Left ventricle myocardium inferior (tissue), 1 donor: ENCODE measurements around the gene ABCA8. TPM values are rescaled to one million over a fixed set of nuclear protein-coding genes. Genes with fewer than 3 reads are reported as not detected.

Experiments used
- DNase-seq: peaks from one replicate; pipeline ENCODE4 v3.0.0-alpha.2; 2020
- H3K27ac ChIP-seq: fragments of 200-600 bp; replicated peaks from 2 replicates; pipeline ENCODE4 v1.8.0; 2021
- H3K27me3 ChIP-seq: fragments of 200-600 bp; 2 replicates; pipeline ENCODE4 v1.8.0; 2021; ENCODE audit warnings: low read depth
- H3K36me3 ChIP-seq: fragments of 200-600 bp; 2 replicates; pipeline ENCODE4 v1.8.0; 2021
- H3K4me1 ChIP-seq: fragments of 200-600 bp; 2 replicates; pipeline ENCODE4 v1.8.0; 2021
- H3K4me3 ChIP-seq: fragments of 200-600 bp; 2 replicates; pipeline ENCODE4 v1.8.0; 2021; ENCODE audit warnings: mild to moderate bottlenecking, moderate library complexity
- H3K9me3 ChIP-seq: fragments of 200-600 bp; replicated peaks from 2 replicates; pipeline ENCODE4 v1.8.0; 2021
- intact Hi-C: fragments of 100-400 bp; cut with micrococcal nuclease; formaldehyde crosslinking; loops from one replicate; pipeline ENCODE4 v1.11.0; 2022
- total RNA-seq: library from RNA; stranded (reverse); fragmentation: NEBNext Ultra II Directional; extraction: Animal tissue kit (Norgen Biotek cat#: 25700); gene quantifications from one replicate; pipeline ENCODE4 v1.2.1, GENCODE V29; 2021
- TF ChIP-seq, protein P1 (sequence below): fragments of 200-600 bp; IDR thresholded peaks from 2 replicates; pipeline ENCODE4 v1.8.0; 2021; ENCODE audit warnings: antibody characterized with exemption, mild to moderate bottlenecking, borderline replicate concordance
- donor health status: DM: no; HTN: yes; CAD: no; lungs with severe emphysema.

The ABCA8 gene
- total RNA-seq, 1 donor from 2014 or later: 35.5 TPM

- DNase-seq: no peak
- TF ChIP-seq, protein P1, sequence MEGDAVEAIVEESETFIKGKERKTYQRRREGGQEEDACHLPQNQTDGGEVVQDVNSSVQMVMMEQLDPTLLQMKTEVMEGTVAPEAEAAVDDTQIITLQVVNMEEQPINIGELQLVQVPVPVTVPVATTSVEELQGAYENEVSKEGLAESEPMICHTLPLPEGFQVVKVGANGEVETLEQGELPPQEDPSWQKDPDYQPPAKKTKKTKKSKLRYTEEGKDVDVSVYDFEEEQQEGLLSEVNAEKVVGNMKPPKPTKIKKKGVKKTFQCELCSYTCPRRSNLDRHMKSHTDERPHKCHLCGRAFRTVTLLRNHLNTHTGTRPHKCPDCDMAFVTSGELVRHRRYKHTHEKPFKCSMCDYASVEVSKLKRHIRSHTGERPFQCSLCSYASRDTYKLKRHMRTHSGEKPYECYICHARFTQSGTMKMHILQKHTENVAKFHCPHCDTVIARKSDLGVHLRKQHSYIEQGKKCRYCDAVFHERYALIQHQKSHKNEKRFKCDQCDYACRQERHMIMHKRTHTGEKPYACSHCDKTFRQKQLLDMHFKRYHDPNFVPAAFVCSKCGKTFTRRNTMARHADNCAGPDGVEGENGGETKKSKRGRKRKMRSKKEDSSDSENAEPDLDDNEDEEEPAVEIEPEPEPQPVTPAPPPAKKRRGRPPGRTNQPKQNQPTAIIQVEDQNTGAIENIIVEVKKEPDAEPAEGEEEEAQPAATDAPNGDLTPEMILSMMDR: no peak
- Histone ChIP-seq H3K9me3 (peaks cover 8% of the 10 kb centered on the region), H3K4me1 (peaks cover 22% of the 10 kb centered on the region), H3K27ac (no peak overlapping the region), H3K36me3 (peaks cover 32% of the 10 kb centered on the region), H3K27me3 (no peaks in the 10 kb centered on the region), H3K4me3 (no peak overlapping the region)
- intact Hi-C loops: no loop called here
Observed at GRCh38 chr17:68943123-68943811, 11.9 kb downstream of the ABCA8 start.

GRCh38 chr17:68942389-68942788 lies 12.8 kb downstream of the ABCA8 start:
- Histone ChIP-seq H3K36me3 (peaks cover 25% of the 10 kb centered on the region), H3K27ac (no peak overlapping the region), H3K4me3 (no peak overlapping the region), H3K4me1 (peaks cover 22% of the 10 kb centered on the region), H3K9me3 (peaks cover 3% of the 10 kb centered on the region), H3K27me3 (no peaks in the 10 kb centered on the region)
- TF ChIP-seq, protein P1: no peak
- DNase-seq: no peak
- intact Hi-C loops: no loop called here

GRCh38 chr17:68941761-68942160 lies 13.4 kb downstream of the ABCA8 start:
- Histone ChIP-seq H3K4me1 (peaks cover 22% of the 10 kb centered on the region), H3K27me3 (no peaks in the 10 kb centered on the region), H3K4me3 (no peak overlapping the region), H3K9me3 (peaks cover 3% of the 10 kb centered on the region), H3K36me3 (peaks cover 31% of the 10 kb centered on the region), H3K27ac (no peak overlapping the region)
- TF ChIP-seq, protein P1: no peak
- no peak for DNase-seq
- intact Hi-C loops: no loop called here

DNA sequence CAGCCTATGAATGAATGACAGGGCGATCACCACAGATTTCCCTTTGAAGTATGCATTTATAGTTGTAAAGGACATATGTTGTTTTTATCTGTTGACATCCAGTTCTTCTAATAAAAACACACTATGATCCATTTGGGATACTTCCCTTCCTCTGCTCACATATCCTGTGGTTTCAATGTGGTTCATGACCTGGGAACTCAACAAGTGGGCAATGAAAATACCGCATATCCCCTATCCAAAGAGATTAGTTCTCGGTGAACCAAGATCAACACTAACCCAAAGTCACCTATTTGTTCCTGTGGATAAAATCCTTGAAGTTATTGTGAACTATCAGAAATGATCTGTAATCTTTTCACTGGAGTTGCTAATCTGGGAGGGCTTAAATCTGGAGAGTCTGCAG lies 16.0 kb downstream of the ABCA8 start:
- no peak overlapping the region for H3K4me3 ChIP-seq
- peaks cover 3% of the 10 kb centered on the region for H3K9me3 ChIP-seq
- H3K27ac ChIP-seq: no peak overlapping the region
- H3K36me3 ChIP-seq: peaks cover 33% of the 10 kb centered on the region
- H3K4me1 ChIP-seq: peaks cover 22% of the 10 kb centered on the region
- intact Hi-C loops: no loop called here
- no peaks in the 10 kb centered on the region for H3K27me3 ChIP-seq
- DNase-seq: no peak
- TF ChIP-seq, protein P1: no peak

GRCh38 chr17:68937890-68938514 lies 17.2 kb downstream of the ABCA8 start:
- Histone ChIP-seq H3K9me3 (no peaks in the 10 kb centered on the region), H3K4me3 (no peak overlapping the region), H3K36me3 (peaks cover 45% of the 10 kb centered on the region), H3K4me1 (peaks cover 22% of the 10 kb centered on the region), H3K27ac (no peak overlapping the region), H3K27me3 (no peaks in the 10 kb centered on the region)
- intact Hi-C loops: no loop called here
- TF ChIP-seq, protein P1: no peak
- DNase-seq: no peak
